ENCODE measurements around the gene IMPA2.
"Not testable (repeated sequence)": the region's sequence is repeated elsewhere in the genome, so short reads cannot be mapped to it uniquely, and the experiment has no call there.

The IMPA2 gene

DNA sequence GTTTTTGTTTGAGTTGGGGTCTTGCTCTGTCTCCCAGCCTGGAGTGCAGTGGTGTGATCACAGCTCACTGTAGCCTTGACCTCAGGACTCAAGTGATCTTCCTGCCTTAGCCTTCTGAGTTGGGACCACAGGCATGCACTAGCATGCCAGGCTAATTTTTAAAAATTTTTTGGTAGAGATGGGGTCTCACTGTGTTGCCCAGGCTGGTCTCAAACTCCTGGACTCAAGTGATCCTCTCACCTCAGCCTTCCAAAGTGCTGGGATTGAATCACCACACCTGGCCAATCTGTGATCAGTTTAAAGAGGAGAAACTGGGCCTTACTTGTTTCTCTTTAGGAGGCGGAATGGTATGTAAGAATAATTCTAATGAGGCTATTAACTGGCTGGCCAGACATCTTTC, 49.9 kb downstream of the IMPA2 start:
- no peak for DNase-seq

- no peak for DNase-seq
These were observed 50.5 kb downstream of the IMPA2 start for GRCh38 chr18:12031846-12032245.

DNA sequence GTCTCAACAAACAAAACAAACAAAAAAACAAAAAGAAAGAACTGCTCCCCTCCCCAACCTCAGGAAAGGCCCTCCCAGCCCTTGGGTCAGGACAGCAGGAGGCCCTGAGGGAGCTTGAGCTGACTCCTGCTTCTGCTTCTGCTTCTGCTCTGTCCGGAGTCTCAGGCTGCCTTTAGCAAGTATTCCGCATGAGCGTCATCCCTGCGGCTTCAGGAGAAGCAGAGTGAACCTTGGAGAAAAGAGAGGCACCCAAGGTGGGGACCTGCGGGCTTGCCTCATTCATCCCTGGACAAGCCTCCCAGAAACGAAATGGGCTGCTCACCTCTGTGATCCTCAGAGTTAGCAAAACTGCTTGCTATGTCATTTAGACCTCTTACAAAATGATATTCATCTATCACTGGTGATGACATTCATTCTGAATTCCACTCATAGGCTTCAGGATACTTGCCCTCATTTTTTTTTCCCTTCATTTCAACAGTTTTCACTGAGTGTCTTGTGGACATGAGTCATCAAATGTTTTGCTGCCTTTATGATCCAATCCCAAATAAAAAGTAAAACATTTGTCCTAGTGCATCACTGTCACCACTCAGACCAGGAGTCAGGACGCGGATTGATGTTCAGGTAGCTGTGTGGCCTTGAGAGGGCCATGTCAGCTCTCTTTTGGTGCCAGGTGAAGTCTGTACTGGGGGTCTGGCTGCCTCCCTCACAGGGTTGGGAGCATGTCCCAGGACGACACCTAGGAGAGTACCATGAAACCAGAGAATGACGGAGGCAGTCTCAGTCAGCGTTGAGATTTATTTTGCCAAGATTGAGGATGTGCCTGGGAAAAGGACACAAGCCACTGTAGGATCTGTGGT, 51.7 kb downstream of the IMPA2 start:
- no peak for DNase-seq

DNA sequence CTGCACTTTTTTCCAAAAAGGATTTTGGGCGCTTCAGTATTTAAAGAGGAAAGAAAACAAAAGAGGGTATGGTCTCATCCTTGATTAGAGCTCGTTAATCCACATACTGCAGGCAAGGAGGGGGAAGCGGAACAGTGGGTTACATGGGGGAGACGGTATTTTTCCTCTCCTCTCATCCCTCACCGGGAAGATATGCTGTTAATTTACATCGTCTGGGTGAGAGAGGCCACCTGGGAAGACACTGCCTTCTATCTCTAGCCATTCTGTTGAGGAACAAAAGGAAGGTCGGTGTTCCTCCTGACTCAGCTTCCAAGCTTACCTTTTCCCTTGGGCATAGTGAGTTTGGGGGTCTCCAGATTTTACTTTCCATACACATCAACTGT, 52.3 kb downstream of the IMPA2 start:
- no peak for DNase-seq

DNA sequence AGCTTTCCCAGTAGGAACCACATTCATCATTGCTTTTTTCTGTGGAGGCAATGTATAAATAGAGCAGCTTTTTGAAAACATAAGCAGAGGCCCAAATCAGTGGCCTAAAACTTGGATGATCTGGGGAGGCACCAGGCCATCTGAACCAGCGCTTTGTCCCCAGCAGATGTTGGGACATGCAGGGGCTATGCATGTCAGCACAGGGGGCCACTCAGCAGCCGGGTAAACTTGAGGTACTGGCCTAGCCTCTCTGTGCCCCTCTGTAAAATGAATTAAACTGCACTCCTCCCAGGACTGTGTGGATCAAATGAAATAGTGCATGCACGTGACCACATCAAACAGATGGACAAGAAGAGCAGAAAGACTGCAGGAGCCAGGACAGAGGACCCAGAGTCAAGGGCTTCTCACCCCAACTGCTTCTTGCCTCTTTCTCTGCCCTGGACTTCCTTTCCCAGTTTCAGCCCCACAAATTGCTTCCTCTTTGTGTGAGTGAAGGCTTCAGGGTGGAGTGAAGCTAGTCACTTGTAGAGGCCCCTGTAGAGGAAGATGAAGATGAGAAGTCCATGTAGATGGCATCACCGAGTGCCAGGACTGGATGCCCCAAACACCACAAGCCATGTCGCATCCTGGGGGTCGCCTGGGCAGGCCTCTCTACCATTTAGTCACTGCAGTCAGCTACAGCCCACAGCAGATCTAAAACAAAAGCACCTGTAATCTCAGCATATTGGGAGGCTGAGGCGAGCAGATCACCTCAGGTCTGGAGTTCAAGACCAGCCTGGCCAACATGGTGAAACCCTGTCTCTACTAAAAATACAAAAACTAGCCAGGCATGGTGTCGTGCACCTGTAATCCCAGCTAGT, 53.2 kb downstream of the IMPA2 start:
- no peak for DNase-seq

DNA sequence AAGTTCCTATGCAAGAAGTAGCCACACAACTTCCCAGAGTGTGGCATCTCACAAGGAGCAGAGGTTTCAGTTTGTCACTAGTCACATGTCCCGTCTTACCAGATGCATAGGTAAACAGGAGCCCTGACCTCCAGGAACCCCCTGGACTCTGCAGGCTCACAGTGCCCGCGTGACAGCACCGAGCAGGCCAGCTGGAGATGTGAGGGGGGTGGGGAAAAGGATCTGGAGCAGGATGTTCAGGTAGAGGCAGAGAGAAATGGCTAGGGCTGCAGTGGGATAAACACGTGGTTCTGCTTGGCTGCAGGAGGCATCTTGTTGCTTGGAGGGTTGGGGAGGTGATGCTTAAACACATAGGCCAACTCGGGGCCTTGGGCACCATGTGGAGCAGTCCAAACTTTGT, 54.2 kb downstream of the IMPA2 start:
- DNase-seq, result no peak

DNA sequence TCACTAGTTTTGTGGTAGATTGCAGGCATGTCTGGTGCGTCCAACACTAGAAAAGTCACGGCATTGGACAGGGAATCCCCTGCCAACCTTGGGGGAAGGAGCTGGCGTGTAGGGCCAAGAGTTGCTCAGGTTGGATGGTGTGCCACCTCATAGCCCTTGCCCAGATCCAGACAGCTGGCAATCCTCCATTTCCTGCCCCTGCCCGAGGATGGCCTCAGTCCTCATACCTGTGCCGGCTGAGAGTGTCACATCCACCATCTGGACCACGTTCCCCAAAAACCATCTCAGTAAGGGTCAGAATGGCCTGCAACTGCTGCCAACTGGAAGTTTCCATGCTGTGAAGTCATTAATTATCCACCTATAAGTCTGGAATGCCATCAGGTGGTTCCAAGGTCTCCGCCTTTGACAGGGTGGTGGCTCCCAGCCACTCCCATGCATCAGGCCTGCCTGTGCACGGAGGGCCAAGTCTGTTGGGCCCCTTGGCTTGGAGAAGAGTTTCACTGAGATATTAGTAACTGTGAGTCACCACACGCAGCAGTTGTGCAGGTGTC, 55.0 kb downstream of the IMPA2 start:
- DNase-seq, result no peak

DNA sequence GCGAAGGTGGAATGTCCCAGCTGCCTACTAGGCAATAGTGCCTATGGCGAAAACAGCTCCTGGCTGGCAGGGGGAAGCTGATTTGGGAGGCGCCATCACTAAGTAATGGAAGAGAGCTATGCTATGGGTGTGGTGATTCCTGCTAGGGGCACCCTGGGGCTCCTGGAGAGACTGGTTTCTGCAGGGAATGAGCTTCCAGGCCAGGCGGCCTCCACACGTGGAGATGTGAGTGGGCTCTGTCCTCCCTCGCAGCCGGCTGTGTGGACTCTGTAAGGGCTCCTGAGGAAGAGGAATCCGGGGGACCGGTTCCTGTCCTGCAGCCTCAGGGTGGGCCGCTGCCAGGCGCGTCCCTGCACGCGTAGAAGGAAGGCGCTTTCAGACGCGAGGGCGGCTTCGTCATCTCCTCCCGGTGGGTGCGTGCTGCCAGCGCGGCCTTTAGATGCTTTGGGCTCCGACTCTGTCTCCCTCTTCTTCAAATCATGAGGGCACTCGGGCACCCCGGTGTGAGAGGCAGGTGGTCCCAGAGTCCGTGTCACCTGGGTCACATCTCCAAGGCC, 56.9 kb downstream of the IMPA2 start:
- DNase-seq, result peak; percentile 43

DNA sequence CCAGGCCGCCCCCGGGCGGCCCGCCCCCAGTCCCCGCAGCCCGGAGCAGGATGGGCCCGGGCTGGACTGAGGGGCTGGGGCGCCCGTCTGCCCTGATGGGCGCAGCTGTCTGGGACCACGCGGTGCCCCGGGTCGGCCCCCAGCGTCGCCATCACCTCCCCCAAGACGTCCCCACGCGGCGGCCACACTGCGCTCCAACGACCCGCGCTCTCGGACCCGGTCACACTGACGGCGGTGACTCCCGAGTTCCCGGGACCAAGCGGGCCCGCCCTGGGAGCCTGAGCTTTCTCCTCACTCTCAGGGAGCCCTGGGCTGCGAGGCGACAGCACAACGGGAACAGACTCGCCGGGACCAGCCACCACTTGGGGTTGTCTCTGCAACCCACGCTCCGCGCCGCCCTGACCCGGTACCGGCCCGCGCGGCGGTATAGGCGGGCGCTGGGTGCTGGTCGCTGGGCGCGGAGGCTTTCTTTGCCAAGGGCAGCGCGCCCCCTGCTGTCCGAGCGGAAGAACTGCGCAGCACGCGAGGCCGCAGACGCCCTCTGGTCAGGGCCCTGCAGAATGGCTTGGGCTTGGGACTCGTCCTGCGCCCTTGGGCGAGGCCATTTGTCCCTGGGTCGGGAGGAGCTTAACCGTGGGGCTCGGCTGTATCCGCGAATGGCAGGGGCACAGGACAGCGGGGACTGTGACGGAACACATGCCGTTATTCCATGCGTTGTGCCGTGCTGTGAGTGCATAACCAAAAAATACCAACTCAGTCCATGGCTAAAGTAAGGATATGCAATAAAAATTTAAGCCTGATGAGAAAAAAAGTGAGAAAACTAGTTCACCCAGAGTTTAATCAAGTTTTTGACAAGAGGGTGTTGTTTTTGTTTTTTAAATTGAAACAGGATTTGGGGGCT, 57.6 kb downstream of the IMPA2 start:
- peak; percentile 75 for DNase-seq

DNA sequence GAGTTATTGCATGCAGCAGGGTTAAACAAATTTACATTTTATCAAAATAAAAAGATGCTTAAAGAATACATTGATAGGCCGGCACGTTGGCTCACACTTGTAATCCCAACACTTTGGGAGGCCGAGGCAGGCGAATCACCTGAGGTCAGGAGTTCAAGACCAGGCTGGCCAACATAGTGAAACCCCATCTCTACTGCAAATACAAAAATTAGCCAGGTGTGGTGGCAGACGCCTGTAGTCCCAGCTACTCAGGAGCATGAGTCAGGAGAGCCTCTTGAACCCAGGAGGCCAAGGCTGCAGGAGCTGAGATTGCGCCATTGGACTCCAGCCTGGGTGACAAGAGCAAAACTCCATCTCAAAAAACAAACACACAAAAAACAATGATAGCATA, 58.2 kb downstream of the IMPA2 start:
- not testable (repeated sequence) for DNase-seq

DNA sequence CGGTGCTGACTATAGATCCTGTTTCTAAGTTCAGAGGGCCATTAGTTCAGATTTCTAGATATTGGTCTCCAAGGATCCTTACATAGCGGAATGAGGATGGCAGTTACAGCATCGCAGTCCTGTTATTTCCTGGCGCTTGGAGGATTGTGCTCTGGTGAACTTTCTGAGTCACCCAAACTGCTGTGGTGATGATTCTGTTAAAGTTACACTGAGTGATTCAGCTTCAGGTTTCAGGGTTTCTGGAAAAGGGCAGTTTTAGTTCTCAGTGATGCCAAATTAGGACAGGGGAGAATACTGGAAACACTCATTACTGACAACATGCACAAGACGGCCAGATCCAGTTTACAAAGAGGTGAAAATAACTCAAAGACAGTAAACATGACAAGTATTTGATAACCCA, 60.3 kb downstream of the IMPA2 start:
- no peak for DNase-seq

GRCh38 chr18:12043811-12044210, 62.5 kb downstream of the IMPA2 start:
- DNase-seq, result no peak

- DNase-seq, result no peak
These were observed 63.3 kb downstream of the IMPA2 start for GRCh38 chr18:12044591-12044990.

GRCh38 chr18:12046046-12046750, 64.9 kb downstream of the IMPA2 start:
- no peak for DNase-seq

DNA sequence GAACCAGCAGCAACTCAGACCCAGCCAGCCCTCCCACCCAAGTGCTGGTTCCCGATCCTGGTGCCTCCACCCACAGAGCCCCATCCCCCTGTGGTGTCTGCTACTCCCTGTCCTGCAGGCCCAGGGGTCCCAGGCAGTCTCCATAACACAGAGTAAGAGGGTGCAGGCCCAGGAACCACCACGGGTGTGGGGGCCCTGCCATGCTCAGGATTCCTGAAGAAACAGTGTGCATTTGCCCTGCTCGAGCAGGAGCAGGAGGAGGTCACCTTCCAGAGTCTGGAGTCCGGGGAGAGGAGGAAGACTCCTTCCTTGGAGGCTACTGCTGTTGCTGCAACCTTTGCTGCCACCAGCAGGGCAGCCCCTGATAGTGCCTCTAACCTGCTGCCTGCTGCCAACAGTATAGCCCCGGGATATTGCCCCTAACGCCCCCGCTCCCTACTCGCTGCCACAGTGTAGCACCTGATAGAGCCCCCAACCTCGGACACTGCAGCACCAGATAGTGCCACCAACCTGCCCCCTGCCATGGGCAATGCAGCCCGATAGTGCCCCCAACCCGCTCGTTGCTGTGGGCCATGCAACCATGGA, 65.5 kb downstream of the IMPA2 start:
- DNase-seq, result no peak

GRCh38 chr18:12048010-12048826, 66.9 kb downstream of the IMPA2 start:
- DNase-seq, result no peak

DNA sequence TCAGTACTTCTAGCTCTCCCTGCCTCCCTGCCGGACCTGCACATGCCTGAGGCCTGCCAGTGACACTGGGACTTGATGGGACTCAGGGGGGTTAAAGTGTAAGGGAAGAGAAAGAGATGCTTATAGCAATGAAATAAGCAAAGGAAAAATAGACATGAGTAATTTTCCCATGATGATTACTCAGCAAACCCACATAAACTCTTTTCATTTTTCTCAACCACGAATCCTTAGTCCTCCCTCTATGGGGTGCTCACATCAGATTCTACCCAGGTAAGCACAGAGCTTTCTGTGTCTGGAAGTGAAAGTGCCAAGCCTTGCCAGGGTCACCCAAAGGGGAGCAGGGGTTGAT, 67.5 kb downstream of the IMPA2 start:
- no peak for DNase-seq

DNA sequence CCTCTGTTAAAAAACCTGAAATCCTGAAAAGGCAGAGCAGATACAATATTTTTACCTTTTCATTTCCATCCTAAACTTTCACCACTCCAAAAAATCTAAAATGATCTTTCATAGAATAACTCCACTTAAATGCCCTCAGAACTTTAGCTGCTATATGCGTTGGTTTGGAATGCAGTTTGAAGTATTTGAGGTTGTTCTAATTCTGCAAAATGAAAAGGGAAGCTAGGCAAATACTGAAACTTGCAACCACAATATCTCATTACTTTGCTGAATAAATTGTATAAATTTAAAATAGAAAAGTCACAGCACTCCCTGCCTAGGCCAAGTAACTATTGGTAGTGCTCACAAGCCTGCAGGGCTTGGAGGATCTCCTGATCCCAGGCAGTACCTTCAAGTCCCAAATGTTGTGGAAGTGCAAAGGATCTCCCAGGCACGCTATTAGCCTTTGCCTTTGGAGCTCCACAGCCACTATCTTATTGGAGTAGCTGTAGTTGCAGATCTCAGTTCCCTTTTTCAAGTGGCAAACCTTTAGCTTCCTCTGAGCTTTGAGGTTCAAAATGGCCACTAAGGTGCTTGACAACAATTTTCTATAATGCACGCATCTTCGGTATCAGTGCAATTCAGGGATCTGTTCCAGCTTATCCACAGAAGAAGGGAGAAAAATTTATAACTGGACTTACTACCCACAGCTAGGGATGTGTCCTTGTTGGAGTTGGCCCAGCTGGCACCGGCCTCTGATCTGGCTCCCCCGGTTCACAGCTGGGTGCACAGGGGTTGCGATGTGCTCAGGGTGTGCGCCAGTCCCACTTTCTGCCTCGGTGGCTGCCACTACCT, 68.9 kb downstream of the IMPA2 start:
- no peak for DNase-seq

DNA sequence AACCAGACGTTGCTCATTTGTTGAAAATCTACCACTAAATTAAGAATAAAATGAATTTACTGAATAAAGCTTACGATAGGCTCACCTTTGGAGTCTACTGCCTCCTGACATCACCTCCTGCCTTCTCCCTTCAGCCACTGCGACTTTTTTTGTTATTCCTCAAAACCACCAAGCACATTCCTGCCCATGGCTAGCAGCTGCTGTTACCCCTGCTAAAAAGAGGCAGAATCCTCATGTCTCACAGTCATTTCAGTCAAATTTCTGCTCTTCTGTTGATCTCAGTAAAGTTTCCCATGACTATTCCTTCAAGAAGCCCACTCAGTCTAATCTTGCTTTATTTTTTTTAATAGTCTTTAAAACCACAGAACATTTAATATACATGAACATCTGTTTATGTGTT, 71.6 kb downstream of the IMPA2 start:
- no peak for DNase-seq

DNA sequence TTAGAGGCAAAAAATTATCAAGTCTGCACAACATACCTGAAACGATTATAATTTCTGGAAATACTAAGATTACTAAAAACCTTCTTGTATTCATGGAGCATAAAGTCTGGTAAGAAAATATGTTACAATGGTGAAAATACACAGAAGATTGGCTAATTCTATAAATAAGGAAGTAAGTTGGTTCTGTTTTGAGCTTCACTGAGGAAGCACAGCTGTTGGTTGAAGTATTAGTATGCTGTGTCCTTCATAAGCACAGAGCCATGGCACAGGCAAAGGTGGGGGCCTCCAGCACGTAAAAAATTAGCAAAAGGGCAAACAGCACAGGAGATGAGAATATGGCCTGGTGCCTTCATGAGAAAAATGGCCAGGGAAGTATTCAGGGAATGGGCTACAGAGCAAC, 72.0 kb downstream of the IMPA2 start:
- no peak for DNase-seq

Measured in stimulated activated CD4-positive, alpha-beta T cell treated with anti-CD3 and anti-CD28 coated beads, Interleukin-4, amount 100 ng/mL, for 1 hour (primary cell).